Ishikawa (cell line): ENCODE results near the gene RPL27A.

Experiments used
- CEBPB ChIP-seq: IDR thresholded peaks from 2 replicates; pipeline ENCODE4 v1.6.1; 2012
- CREB1 ChIP-seq: IDR thresholded peaks from 2 replicates; pipeline ENCODE4 v1.6.1; 2012; ENCODE audit warnings: low read depth
- EGR1 ChIP-seq: IDR thresholded peaks from 2 replicates; pipeline ENCODE4 v1.6.1; 2012
- EP300 ChIP-seq: IDR thresholded peaks from 2 replicates; pipeline ENCODE4 v1.6.1; 2012; ENCODE audit warnings: borderline replicate concordance
- FOXM1 ChIP-seq: IDR thresholded peaks from 2 replicates; pipeline ENCODE4 v1.6.1; 2012; ENCODE audit warnings: low read depth, borderline replicate concordance
- NFIC ChIP-seq: IDR thresholded peaks from 2 replicates; pipeline ENCODE4 v1.6.1; 2012
- RAD21 ChIP-seq: IDR thresholded peaks from 2 replicates; pipeline ENCODE4 v1.6.1; 2012; ENCODE audit warnings: low read depth
- TAF1 ChIP-seq: IDR thresholded peaks from 2 replicates; pipeline ENCODE4 v1.6.1; 2012; ENCODE audit warnings: low read depth, mild to moderate bottlenecking
- TCF12 ChIP-seq: IDR thresholded peaks from 2 replicates; pipeline ENCODE4 v1.6.1; 2012; ENCODE audit warnings: low read depth
- TEAD4 ChIP-seq: IDR thresholded peaks from 2 replicates; pipeline ENCODE4 v1.6.1; 2012
- YY1 ChIP-seq: IDR thresholded peaks from 2 replicates; pipeline ENCODE4 v1.6.1; 2012; ENCODE audit warnings: low read depth
- ZBTB7A ChIP-seq: IDR thresholded peaks from 2 replicates; pipeline ENCODE4 v1.6.1; 2012; ENCODE audit warnings: low read depth
- TF ChIP-seq, protein P1 (sequence below): IDR thresholded peaks from 2 replicates; pipeline ENCODE4 v1.6.1; 2012
- TF ChIP-seq, protein P2 (sequence below): IDR thresholded peaks from 2 replicates; pipeline ENCODE4 v1.6.1; 2012
- TF ChIP-seq, protein P3 (sequence below): IDR thresholded peaks from 2 replicates; pipeline ENCODE4 v1.6.1; 2012; ENCODE audit warnings: low read depth, mild to moderate bottlenecking

The RPL27A gene

DNA sequence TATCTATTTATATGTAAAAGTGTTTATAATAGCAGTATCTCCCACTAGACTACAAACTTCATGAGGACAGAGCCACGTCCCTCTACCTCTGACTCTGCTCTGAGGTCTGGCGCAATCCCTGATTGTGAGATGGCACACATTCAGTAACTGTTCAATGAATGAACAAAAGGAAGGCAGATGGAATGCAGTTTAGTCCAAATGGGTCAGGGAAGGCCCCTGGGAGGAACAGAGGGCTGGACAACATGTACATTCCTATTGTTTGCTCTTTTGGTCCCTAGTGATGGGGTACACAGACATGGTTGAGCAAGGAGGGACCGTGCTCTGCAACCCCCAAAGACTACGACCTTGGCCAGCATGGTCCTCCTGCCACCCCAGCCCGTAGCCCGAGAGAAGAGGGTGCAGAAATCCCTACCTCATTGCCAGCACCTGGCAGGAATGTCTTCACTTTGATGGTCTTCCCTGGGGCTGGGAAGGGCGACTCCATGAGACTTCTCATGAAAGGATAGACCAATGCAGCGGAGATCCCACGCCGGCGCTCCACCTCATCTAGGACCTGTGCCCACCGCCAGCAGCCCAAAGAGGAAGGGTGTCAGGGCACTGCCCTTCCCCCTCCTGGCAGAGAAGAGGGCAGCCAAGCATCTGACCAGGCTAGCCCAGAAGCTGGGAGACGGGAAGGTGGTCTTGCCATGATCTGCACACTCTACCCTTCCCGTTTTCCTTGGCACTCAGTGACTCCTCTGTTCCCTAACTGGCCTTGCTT, 24.3 kb downstream of the RPL27A start:
- TF ChIP-seq TCF12 = no peak
- TF ChIP-seq ZBTB7A = no peak
- no peak for TF ChIP-seq TAF1
- TF ChIP-seq RAD21 = no peak
- no peak for TF ChIP-seq NFIC
- no peak for TF ChIP-seq CREB1
- TF ChIP-seq, protein P1, sequence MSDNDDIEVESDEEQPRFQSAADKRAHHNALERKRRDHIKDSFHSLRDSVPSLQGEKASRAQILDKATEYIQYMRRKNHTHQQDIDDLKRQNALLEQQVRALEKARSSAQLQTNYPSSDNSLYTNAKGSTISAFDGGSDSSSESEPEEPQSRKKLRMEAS = no peak

DNA sequence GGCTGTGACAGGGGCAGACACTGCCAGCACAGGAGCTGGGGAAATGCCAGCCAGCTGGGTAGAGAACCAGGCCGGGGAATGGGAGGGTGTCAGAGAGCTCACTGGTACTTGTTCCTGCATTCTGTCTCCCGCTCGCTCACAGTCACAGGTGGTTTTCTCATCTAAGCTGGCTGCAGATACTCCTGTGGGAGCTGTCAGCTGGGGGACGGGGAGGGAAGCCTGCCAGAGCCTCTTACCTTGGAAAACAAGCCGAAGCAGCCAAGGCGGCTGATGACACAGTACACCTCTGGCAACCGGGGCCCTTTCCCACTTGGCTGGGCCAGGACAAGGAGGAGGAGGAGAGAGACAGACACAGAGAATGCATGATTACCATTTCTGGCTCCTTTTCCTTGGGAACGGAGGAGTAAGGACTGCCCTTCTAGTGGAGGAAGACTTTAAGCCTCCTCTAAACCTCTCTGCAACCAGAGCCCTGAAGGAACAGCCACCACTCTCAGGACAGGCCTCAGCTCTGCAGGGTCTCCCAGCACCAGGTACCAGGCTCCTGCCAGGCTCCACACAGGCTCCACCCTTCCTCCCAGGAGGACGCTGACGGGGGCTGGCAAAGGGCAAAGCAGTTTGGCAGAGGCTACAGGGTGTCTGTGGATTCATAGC, 25.1 kb downstream of the RPL27A start:
- TF ChIP-seq RAD21 (no peak), EGR1 (no peak), TAF1 (no peak), YY1 (no peak), EP300 (no peak), TEAD4 (no peak), CREB1 (no peak), TCF12 (no peak), ZBTB7A (no peak), CEBPB (no peak), FOXM1 (no peak), NFIC (no peak)
- TF ChIP-seq, protein P1 = no peak
- TF ChIP-seq, protein P2, sequence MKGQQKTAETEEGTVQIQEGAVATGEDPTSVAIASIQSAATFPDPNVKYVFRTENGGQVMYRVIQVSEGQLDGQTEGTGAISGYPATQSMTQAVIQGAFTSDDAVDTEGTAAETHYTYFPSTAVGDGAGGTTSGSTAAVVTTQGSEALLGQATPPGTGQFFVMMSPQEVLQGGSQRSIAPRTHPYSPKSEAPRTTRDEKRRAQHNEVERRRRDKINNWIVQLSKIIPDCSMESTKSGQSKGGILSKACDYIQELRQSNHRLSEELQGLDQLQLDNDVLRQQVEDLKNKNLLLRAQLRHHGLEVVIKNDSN = no peak
- TF ChIP-seq, protein P3, sequence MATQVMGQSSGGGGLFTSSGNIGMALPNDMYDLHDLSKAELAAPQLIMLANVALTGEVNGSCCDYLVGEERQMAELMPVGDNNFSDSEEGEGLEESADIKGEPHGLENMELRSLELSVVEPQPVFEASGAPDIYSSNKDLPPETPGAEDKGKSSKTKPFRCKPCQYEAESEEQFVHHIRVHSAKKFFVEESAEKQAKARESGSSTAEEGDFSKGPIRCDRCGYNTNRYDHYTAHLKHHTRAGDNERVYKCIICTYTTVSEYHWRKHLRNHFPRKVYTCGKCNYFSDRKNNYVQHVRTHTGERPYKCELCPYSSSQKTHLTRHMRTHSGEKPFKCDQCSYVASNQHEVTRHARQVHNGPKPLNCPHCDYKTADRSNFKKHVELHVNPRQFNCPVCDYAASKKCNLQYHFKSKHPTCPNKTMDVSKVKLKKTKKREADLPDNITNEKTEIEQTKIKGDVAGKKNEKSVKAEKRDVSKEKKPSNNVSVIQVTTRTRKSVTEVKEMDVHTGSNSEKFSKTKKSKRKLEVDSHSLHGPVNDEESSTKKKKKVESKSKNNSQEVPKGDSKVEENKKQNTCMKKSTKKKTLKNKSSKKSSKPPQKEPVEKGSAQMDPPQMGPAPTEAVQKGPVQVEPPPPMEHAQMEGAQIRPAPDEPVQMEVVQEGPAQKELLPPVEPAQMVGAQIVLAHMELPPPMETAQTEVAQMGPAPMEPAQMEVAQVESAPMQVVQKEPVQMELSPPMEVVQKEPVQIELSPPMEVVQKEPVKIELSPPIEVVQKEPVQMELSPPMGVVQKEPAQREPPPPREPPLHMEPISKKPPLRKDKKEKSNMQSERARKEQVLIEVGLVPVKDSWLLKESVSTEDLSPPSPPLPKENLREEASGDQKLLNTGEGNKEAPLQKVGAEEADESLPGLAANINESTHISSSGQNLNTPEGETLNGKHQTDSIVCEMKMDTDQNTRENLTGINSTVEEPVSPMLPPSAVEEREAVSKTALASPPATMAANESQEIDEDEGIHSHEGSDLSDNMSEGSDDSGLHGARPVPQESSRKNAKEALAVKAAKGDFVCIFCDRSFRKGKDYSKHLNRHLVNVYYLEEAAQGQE = no peak

DNA sequence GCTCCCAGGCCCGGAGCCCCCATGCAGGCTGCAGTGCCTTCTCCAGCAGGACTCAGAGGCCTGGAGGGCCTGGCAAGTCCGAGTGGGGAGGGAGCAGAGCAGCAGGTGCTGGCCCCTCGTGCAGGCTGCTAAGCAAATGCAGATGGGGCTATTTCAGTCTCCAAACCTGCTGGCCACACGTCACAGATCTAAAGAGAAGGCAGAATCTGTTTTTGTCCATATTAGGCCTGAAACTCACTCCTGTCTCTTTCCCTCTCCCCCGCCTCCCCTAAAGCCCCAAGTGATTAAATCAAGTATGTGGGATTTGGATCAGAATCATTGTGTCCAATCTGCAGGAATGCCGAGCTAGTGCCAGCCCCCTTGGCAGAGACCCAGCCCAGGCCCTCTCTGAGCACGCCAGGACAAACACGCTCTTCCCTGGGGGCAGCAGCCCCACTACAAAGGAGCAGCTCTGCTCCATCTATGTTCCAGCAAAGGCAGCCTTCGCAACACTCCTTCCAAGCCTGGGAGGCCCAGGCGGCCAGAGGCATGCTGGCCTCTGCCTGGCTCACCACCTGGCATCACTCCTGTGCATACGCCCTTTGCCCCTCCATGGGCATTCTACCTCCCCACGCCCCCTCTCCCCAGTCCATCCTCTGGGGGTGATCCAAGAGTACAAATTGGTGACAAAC, 26.5 kb downstream of the RPL27A start:
- TF ChIP-seq RAD21 (no peak), NFIC (no peak), EP300 (no peak), TCF12 (no peak), FOXM1 (no peak), CEBPB (no peak)
- TF ChIP-seq, protein P3 = no peak
- TF ChIP-seq, protein P1 = no peak

DNA sequence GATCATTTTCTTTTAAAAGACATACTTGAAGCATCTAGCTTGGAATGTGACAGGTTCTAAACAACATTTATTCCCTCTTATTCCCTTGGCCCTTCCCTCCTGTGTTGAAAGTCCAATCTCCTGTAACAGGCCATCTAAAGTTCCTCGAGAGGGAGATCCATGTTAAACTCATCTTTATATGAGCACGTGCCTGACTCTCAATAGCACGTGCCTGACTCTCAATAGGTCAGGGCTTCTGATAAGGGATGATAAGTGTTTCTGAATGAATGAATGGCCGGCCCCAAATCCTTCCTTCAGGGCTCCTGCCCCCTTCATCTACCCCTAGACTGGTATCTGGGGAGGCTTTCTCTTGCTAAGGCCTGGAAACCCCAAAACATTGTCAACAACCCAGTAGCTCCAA, 27.2 kb downstream of the RPL27A start:
- TF ChIP-seq EGR1 (no peak), TEAD4 (no peak), TCF12 (no peak), ZBTB7A (no peak), NFIC (no peak), CEBPB (no peak), CREB1 (no peak)
- TF ChIP-seq, protein P2 = no peak

DNA sequence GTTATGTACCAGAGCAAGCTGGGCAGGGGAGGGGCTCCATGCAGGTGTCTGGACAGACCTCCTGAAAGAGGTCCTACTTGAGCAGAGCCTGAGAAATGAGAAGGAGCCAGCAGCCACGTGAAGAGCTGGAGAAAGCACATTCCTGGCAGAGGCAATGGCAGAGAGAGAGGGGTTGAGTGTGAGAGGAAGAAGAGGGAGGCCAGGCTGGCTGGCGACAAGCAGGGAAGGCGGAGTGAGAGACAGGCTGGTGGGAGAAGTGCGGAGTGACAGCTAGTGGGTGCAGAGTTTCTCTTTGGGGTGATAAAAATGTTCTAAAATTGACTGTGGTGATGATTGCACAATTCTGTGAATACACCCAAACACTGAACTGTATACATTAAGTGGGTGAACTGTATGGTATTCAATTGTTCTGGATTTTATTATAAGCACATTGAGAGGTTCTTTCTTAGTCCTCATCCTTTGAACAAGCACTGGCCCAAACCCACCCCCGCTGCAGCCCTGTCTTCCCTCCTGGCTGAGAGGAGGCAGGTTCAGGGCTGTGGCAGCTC, 29.4 kb downstream of the RPL27A start:
- TF ChIP-seq NFIC (no peak), YY1 (no peak), TAF1 (no peak), EGR1 (no peak), FOXM1 (no peak), TCF12 (no peak), RAD21 (no peak), TEAD4 (no peak)
- TF ChIP-seq, protein P1 = no peak
- TF ChIP-seq, protein P3 = no peak
